Heart right ventricle (tissue), 16 donors: Measurements from ENCODE around the gene DET1. TPM values are rescaled to one million over a fixed set of nuclear protein-coding genes. Genes with fewer than 3 reads are reported as not detected.

ENCODE experiments used
- ATAC-seq, 8 donors: fragments of 200-7000 bp; cut with Tn5 transposase; one replicate each; pipeline ENCODE4 v1.9.1; 2020; ENCODE audit warnings: mild to moderate bottlenecking in 8 of 8, moderate library complexity in 8 of 8, moderate number of reproducible peaks in 1 of 8
- DNase-seq, 2 donors: peaks; one replicate each; pipeline ENCODE4 v3.0.0-alpha.2; 2020
- H3K27ac ChIP-seq, 10 donors: fragments of 200-600 bp; sonication (generic) in 2 of 10; one replicate each; pipeline versions ENCODE4 v1.5.0 to v1.8.0; 2020 to 2022; ENCODE audit warnings: mild to moderate bottlenecking in 3 of 10
- H3K27me3 ChIP-seq, 7 donors: fragments of 200-600 bp; one replicate each; pipeline ENCODE4 v1.8.0; 2021 to 2022; ENCODE audit warnings: mild to moderate bottlenecking in 2 of 7
- H3K36me3 ChIP-seq, 9 donors: fragments of 200-600 bp; sonication (generic) in 1 of 9; one replicate each; pipeline versions ENCODE4 v1.5.0 to v1.8.0; 2020 to 2022; ENCODE audit warnings: mild to moderate bottlenecking in 2 of 9
- H3K4me1 ChIP-seq, 9 donors: fragments of 200-600 bp; sonication (generic) in 1 of 9; one replicate each; pipeline versions ENCODE4 v1.5.0 to v1.8.0; 2020 to 2022; ENCODE audit warnings: mild to moderate bottlenecking in 4 of 9
- H3K4me3 ChIP-seq, 10 donors: fragments of 200-600 bp; sonication (generic) in 2 of 10; one replicate each; pipeline versions ENCODE4 v1.5.0 to v1.8.0; 2020 to 2022; ENCODE audit warnings: mild to moderate bottlenecking in 7 of 10, moderate library complexity in 2 of 10
- H3K9me3 ChIP-seq, 11 donors: fragments of 200-600 bp in 10 of 11; sonication (generic) in 2 of 11; one replicate each; pipeline versions ENCODE4 v1.5.0 to v1.8.0; 2013 to 2022; ENCODE audit warnings: mild to moderate bottlenecking in 2 of 11, control low read depth in 1 of 11, moderate library complexity in 1 of 11
- CTCF ChIP-seq, 9 donors: fragments of 200-600 bp; sonication (generic) in 2 of 9; IDR thresholded peaks; one replicate each; pipeline versions ENCODE4 v1.5.0 to v1.8.0; 2021 to 2022; ENCODE audit warnings: antibody characterized with exemption in 9 of 9, mild to moderate bottlenecking in 5 of 9, moderate library complexity in 1 of 9
- WGBS, 2 donors: extraction: QIAGEN DNeasy Blood & Tissue Kit; methylation state at CpG; one replicate each; pipeline ENCODE4 v1.1.7; 2013; ENCODE audit warnings: inconsistent platforms in 1 of 2; 5-methylcytosine and 5-hydroxymethylcytosine counted together
- intact Hi-C, 10 donors: fragments of 100-400 bp; cut with DNase I; formaldehyde crosslinking; loops; one replicate each; pipeline versions ENCODE4 v1.11.1 to v1.14.2; 2022
- polyA plus RNA-seq, 2 donors: library from polyadenylated mRNA; stranded (reverse); fragments of 200-250 nt; gene quantifications; one replicate each; pipeline ENCODE4 v1.2.3, GENCODE V29; 2013
- total RNA-seq, 10 donors: library from RNA; stranded (reverse); fragmentation: NEBNext Ultra II Directional in 3 of 10; extraction: Animal tissue kit (Norgen Biotek cat#: 25700) in 3 of 10; gene quantifications; one replicate each; pipeline versions ENCODE4 v1.2.1 to v1.2.4, GENCODE V29; 2021 to 2023
- donor health status: Arrhythmogenic right ventricular cardiomyopathy.
- donor health status: ischemic (EF 13 %, LVEDD 7.1; RV severe dilation, severe dysfunction).
- donor health status: healthy with polysubstance abuse.
- donor health status: DM: no; HTN: yes; CAD: no.
- donor health status: DM: no; HTN: no; CAD: no.
- donor health status: ischemic (EF 25% LVEDD 6.9; RV normal size, moderate dysfunction).
- donor health status: ischemic (EF 25% LVEDD 5.7; RV mildly dilated, moderate dysfunction).
- donor health status: healthy.
- donor health status: DM: yes; HTN: yes; CAD: no.
- donor health status: Ischemic cardiomyopathy.
- donor health status: ischemic (EF 35%, LVEDD 5.7; RV mildly dilated, moderate dysfunction).
- donor health status: nonischemic (EF 11% LVEDD 7.7; RV severe dilation, severe dysfunction).
- donor health status: DM: yes; HTN: yes; CAD: no.
- donor health status: PGD.
- donor health status: ischemic (EF 29% LVEDD 5.4; RV normal size, mild dysfunction).
- donor health status: nonischemic (EF 23%, LVEDD 6.1; RV moderate dilation, normal function).

DET1 gene
- total and polyA plus RNA-seq, 12 donors = 2.9 to 10.5 (median 8.3) TPM

- no peak overlapping the region for H3K4me3 ChIP-seq
- WGBS, 2 donors = 32 to 36% methylated on average over 4 of the region's 4 CpGs
- H3K9me3 ChIP-seq = peaks cover 0 to 11% (median 0%) of the 10 kb centered on the region in 11 donors
- no peak for TF ChIP-seq CTCF (IDR thresholded peaks at IDR 0.05)
- no peak overlapping the region for H3K27ac ChIP-seq
- H3K36me3 ChIP-seq = no peaks in the 10 kb centered on the region
- no peak for ATAC-seq
- DNase-seq = no peak
- no peaks in the 10 kb centered on the region for H3K4me1 ChIP-seq
- intact Hi-C loops = no loop called here
- no peaks in the 10 kb centered on the region for H3K27me3 ChIP-seq
Measured at GRCh38 chr15:88586401-88587162, 40.1 kb upstream of the DET1 start.

GRCh38 chr15:88580532-88580931 lies 34.1 kb upstream of the DET1 start:
- no peak overlapping the region for H3K27ac ChIP-seq
- ATAC-seq = no peak
- intact Hi-C loops = no loop called here
- H3K36me3 ChIP-seq = no peaks in the 10 kb centered on the region
- DNase-seq = no peak
- peaks cover 0 to 10% (median 0%) of the 10 kb centered on the region in 11 donors for H3K9me3 ChIP-seq
- no peak for TF ChIP-seq CTCF (IDR thresholded peaks at IDR 0.05)
- 48 to 63% methylated on average over 4 of the region's 4 CpGs for whole genome bisulfite sequencing, 2 donors
- no peaks in the 10 kb centered on the region for H3K4me1 ChIP-seq
- no peaks in the 10 kb centered on the region for H3K27me3 ChIP-seq
- H3K4me3 ChIP-seq = no peak overlapping the region

GRCh38 chr15:88579322-88579721 lies 32.8 kb upstream of the DET1 start:
- Histone ChIP-seq H3K9me3 (peaks cover 0 to 10% (median 0%) of the 10 kb centered on the region in 11 donors), H3K27ac (no peak overlapping the region), H3K4me3 (no peak overlapping the region), H3K36me3 (no peaks in the 10 kb centered on the region), H3K27me3 (no peaks in the 10 kb centered on the region), H3K4me1 (peaks cover 0 to 5% (median 0%) of the 10 kb centered on the region in 9 donors)
- no peak for TF ChIP-seq CTCF (IDR thresholded peaks at IDR 0.05)
- 75 to 80% methylated on average over 3 of the region's 3 CpGs for WGBS, 2 donors
- DNase-seq (no peak), ATAC-seq (no peak)
- intact Hi-C loops = no loop called here

GRCh38 chr15:88574655-88575054 lies 28.2 kb upstream of the DET1 start:
- Histone ChIP-seq H3K9me3 (no peaks in the 10 kb centered on the region), H3K36me3 (no peaks in the 10 kb centered on the region), H3K27me3 (no peaks in the 10 kb centered on the region), H3K4me1 (peaks cover 0 to 26% (median 11%) of the 10 kb centered on the region in 9 donors), H3K4me3 (no peak overlapping the region), H3K27ac (peak overlapping the region in 4 of 10 donors; percentile 7 to 60 (median 44))
- 33 to 39% methylated on average over 7 of the region's 7 CpGs for WGBS, 2 donors
- DNase-seq (no peak), ATAC-seq (no peak)
- intact Hi-C loops = no loop called here
- TF ChIP-seq CTCF (IDR thresholded peaks at IDR 0.05) = no peak
